ENCODE data around the gene DGKH.

- no peak for TF ChIP-seq CTCF (IDR thresholded peaks at IDR 0.05)
- TF ChIP-seq POLR2AphosphoS5 (IDR thresholded peaks at IDR 0.05) = no peak
- no peak for TF ChIP-seq POLR2A (IDR thresholded peaks at IDR 0.05)
Observed at GRCh38 chr13:42057918-42058530, 9.6 kb downstream of the DGKH start.

Measured in breast epithelium (tissue), 3 donors.